ENCODE results near the gene JAKMIP2. TPM values are rescaled to one million over a fixed set of nuclear protein-coding genes. Genes with fewer than 3 reads are reported as not detected.

Gene JAKMIP2
- total RNA-seq, 2 experiments from 2014 or later: 4.5 to 4.9 TPM

- Mint-ChIP-seq H3K27ac (no peak overlapping the region), H3K36me3 (no peaks in the 10 kb centered on the region), H3K9me3 (no peaks in the 10 kb centered on the region), H3K27me3 (no peaks in the 10 kb centered on the region), H3K4me3 (no peak overlapping the region), H3K4me1 (no peaks in the 10 kb centered on the region)
- no peak for ATAC-seq (ENCODE audit: low read depth)
- POLR2A ChIA-PET: no interaction called here
- DNase-seq: no peak
Observed at GRCh38 chr5:147539053-147539452, 243.5 kb downstream of the JAKMIP2 start.

- no peaks in the 10 kb centered on the region for H3K36me3 Mint-ChIP-seq
- ATAC-seq (ENCODE audit: low read depth): no peak
- no peak for DNase-seq
- H3K9me3 Mint-ChIP-seq: no peaks in the 10 kb centered on the region
- H3K27ac Mint-ChIP-seq: no peak overlapping the region
- POLR2A ChIA-PET: no interaction called here
- no peak overlapping the region for H3K4me3 Mint-ChIP-seq
- no peaks in the 10 kb centered on the region for H3K4me1 Mint-ChIP-seq
- no peaks in the 10 kb centered on the region for H3K27me3 Mint-ChIP-seq
Observed at GRCh38 chr5:147538236-147538635, 244.3 kb downstream of the JAKMIP2 start.

Other genes starting within 250 kb of the JAKMIP2 start
- not detected for gene SPINK1, start 48.9 kb upstream of the JAKMIP2 start, total RNA-seq
- not detected for gene SCGB3A2, start 96.0 kb upstream of the JAKMIP2 start, total RNA-seq
- gene C5orf46, start 123.8 kb upstream of the JAKMIP2 start, total RNA-seq: not detected